HUES6 (cell line): ENCODE results near the gene PDCD1LG2.
"Not testable (repeated sequence)": the region's sequence is repeated elsewhere in the genome, so short reads cannot be mapped to it uniquely, and the experiment has no call there.

Source experiments
- H3K27ac ChIP-seq: 2 replicates; pipeline ENCODE4 v1.7.0; 2013; ENCODE audit warnings: low read depth, mild to moderate bottlenecking, low read length, inconsistent platforms
- H3K27me3 ChIP-seq: 2 replicates; pipeline ENCODE4 v1.6.1; 2013; ENCODE audit warnings: low read length; ENCODE audit not compliant: control insufficient read depth, insufficient read depth
- H3K36me3 ChIP-seq: 2 replicates; pipeline ENCODE4 v1.6.1; 2013; ENCODE audit warnings: low read length; ENCODE audit not compliant: control insufficient read depth, insufficient read depth
- H3K4me1 ChIP-seq: 2 replicates; pipeline ENCODE4 v1.6.1; 2013; ENCODE audit warnings: low read length; ENCODE audit not compliant: control insufficient read depth, insufficient read depth
- H3K4me3 ChIP-seq: 2 replicates; pipeline ENCODE4 v1.5.1; 2013; ENCODE audit warnings: low read depth, low read length
- H3K9ac ChIP-seq: one replicate; pipeline ENCODE4 v1.6.1; 2013; ENCODE audit warnings: mild to moderate bottlenecking, low read length
- H3K9me3 ChIP-seq: 2 replicates; pipeline ENCODE4 v1.6.1; 2013; ENCODE audit warnings: low read depth, low read length; ENCODE audit not compliant: control insufficient read depth, insufficient read depth

Gene PDCD1LG2

DNA sequence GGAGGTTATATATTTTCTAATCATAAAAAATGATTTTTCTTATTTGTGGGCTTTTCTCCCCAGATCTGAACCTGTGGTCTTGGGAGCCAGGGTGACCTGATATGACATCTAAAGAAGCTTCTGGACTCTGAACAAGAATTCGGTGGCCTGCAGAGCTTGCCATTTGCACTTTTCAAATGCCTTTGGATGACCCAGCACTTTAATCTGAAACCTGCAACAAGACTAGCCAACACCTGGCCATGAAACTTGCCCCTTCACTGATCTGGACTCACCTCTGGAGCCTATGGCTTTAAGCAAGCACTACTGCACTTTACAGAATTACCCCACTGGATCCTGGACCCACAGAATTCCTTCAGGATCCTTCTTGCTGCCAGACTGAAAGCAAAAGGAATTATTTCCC is 59.6 kb downstream of the PDCD1LG2 start:
- Histone ChIP-seq H3K36me3 (no peaks in the 10 kb centered on the region), H3K27me3 (no peaks in the 10 kb centered on the region), H3K4me3 (no peak overlapping the region), H3K9me3 (no peaks in the 10 kb centered on the region), H3K9ac (no peak overlapping the region), H3K27ac (no peak overlapping the region), H3K4me1 (no peaks in the 10 kb centered on the region)

DNA sequence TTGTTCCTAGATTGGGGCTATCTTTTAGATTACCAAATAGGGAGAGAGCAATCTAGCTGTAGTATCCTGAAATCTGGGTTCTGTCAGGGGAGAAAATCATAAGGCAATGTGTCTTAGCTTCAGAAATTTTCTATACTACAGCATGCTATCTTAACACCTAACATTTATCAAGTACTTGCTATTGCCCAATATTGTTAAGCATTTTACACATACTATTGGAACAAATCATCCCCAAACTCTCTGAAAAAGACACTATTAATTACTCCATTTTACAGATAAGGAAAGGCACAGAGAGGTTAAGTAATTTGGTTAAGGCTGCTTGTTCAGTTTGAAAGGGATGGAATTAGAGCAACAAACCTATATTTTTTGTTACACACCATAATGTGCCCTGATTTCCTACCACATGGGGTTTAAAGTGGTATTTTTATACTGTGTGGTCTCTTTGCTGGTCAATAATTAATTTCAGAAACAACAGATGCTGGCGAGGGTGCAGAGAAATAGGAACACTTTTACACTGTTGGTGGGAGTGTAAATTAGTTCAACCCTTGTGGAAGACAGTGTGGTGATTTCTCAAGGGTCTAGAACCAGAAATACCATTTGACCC is 61.4 kb downstream of the PDCD1LG2 start:
- H3K9me3 ChIP-seq: no peaks in the 10 kb centered on the region
- H3K9ac ChIP-seq: no peak overlapping the region
- no peak overlapping the region for H3K27ac ChIP-seq
- H3K36me3 ChIP-seq: no peaks in the 10 kb centered on the region
- H3K4me1 ChIP-seq: no peaks in the 10 kb centered on the region
- H3K27me3 ChIP-seq: no peaks in the 10 kb centered on the region
- no peak overlapping the region for H3K4me3 ChIP-seq

DNA sequence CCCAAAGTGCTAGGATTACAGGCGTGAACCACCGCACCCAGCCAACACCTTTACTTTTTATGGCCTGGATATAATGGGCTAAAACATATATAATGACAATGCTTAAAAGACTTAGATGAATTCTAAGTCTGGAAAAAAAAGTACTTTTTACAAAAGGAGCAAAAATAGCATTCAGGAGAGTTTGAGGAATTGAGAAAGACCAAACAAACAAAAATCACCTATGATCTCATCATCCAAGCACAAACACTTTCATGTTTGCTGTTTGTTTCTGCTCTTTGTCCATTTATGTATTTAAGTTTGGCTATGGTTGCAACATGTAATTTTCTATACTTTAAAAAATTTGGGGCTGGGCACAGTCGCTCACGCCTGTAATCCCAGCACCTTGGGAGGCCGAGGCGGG is 63.8 kb downstream of the PDCD1LG2 start:
- Histone ChIP-seq H3K4me1 (no peaks in the 10 kb centered on the region), H3K27me3 (no peaks in the 10 kb centered on the region), H3K9ac (no peak overlapping the region), H3K4me3 (no peak overlapping the region), H3K36me3 (no peaks in the 10 kb centered on the region), H3K9me3 (no peaks in the 10 kb centered on the region), H3K27ac (no peak overlapping the region)

DNA sequence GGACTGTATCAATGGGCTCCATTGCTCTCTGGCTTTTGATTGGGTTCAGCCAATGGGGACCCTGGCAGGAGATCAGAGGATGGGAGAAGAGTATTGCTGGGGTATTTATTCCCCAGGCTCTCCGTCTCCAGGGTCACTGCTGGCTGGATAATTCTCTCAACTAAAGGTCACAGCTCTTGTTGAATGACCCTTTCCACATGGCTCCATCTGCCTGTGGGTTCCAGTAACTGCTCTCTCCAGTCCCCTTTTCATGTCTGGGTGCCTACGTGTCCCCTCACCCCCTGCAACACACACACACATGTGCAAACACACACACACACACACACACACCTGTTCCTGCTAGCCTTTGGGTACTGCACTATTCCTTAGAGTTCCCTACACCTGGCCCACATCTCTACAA is 64.7 kb downstream of the PDCD1LG2 start:
- no peaks in the 10 kb centered on the region for H3K9me3 ChIP-seq
- no peaks in the 10 kb centered on the region for H3K4me1 ChIP-seq
- H3K27ac ChIP-seq: no peak overlapping the region
- H3K4me3 ChIP-seq: no peak overlapping the region
- H3K27me3 ChIP-seq: no peaks in the 10 kb centered on the region
- no peaks in the 10 kb centered on the region for H3K36me3 ChIP-seq
- no peak overlapping the region for H3K9ac ChIP-seq

DNA sequence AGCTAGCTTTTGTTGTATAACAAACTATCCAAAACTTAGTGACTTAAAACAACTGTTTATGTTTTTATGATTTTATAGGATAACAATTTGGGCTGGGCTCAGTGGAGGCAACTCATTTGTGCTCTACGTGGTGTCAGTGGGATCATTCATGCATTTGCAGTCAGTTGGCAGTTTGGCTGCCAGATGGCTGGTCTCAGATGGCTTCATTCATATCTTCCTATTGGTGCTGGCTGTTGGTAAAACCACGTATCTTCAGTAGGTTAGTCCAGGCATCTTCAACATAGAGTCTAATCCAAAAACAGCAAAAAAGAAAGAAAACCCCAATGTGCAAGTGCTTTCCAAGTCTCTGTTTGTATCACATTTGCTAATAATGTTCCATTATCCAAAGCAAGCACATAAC is 66.9 kb downstream of the PDCD1LG2 start:
- Histone ChIP-seq H3K27ac (no peak overlapping the region), H3K4me3 (no peak overlapping the region)

DNA sequence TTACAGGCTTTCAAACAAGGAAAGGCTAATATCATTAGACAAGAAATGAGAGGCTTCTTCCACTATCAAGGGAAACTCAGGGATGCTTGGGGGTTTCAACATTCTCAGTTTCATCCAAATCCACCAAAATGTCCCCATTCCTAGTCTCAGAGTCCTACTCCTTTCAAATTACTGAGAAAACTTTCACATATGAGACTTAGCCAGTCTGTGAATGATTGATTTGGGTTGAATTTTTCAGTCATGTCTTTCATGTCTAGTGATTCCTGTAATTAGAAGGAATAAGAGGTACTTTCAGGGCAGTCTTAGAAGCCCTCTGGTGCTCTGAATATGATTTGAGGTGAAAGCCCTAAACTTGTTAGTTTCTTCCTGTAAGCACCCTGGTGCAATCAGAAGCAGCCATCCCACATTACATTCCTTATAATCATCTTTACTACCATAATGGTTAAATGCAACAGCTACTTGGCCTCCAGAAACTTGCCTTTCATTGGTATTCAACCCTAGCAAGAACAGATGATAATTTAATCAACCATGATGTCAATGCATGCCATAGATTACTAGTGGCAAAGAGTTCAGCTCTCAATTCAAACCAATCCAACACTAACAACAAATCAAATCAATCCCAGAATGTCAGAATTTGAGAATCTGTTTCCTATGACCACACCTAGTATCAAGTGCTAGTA is 67.8 kb downstream of the PDCD1LG2 start:
- Histone ChIP-seq H3K4me3 (no peak overlapping the region), H3K27ac (no peak overlapping the region), H3K27me3 (no peaks in the 10 kb centered on the region), H3K36me3 (no peaks in the 10 kb centered on the region), H3K4me1 (no peaks in the 10 kb centered on the region), H3K9me3 (no peaks in the 10 kb centered on the region), H3K9ac (no peak overlapping the region)

More for the DNA sequence above, 66.9 kb downstream of the PDCD1LG2 start:
- no peaks in the 10 kb centered on the region for H3K9me3 ChIP-seq
- no peaks in the 10 kb centered on the region for H3K27me3 ChIP-seq
- H3K9ac ChIP-seq: no peak overlapping the region
- no peaks in the 10 kb centered on the region for H3K36me3 ChIP-seq
- H3K4me1 ChIP-seq: no peaks in the 10 kb centered on the region

DNA sequence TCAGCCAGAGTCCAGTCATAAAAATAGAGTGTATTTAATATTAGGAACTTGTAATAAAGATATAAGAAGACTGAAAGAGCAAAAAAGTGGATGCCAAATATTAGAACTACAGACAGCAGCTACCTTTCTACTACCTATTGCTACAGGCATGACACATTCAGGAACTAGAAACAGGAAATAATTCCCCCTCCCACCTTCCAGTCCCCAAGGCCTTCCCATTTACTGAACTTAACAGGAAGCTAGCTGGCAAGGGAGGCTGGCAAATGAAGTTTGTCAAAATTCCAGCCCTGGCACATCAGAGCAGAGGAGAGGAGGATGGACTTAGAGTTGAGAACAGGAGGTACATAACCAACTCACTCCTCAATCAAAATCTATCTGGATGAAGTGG is 68.4 kb downstream of the PDCD1LG2 start:
- no peak overlapping the region for H3K4me3 ChIP-seq
- H3K9me3 ChIP-seq: no peaks in the 10 kb centered on the region
- no peaks in the 10 kb centered on the region for H3K36me3 ChIP-seq
- H3K4me1 ChIP-seq: no peaks in the 10 kb centered on the region
- H3K27ac ChIP-seq: no peak overlapping the region
- H3K27me3 ChIP-seq: no peaks in the 10 kb centered on the region
- no peak overlapping the region for H3K9ac ChIP-seq

DNA sequence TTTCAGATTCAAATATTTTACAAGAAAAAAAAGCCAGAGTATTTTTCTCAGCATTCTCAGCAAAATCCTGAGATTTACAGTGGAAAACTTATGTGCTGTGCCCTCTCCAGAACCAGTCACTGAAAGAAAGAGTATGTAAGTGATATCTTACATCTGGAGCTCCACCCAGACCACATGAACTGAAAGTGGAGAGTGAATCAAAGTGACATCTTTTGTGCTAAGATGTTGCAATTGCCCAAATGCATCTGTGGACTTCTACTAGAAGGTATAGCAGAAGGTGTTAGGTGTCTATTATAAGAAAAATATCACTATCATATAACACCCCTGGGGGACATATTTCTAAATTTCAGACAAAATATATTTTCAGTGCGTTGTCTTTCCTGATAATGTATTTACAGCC is 69.5 kb downstream of the PDCD1LG2 start:
- no peaks in the 10 kb centered on the region for H3K27me3 ChIP-seq
- no peak overlapping the region for H3K9ac ChIP-seq
- no peaks in the 10 kb centered on the region for H3K4me1 ChIP-seq
- no peaks in the 10 kb centered on the region for H3K9me3 ChIP-seq
- H3K27ac ChIP-seq: no peak overlapping the region
- no peak overlapping the region for H3K4me3 ChIP-seq
- no peaks in the 10 kb centered on the region for H3K36me3 ChIP-seq

DNA sequence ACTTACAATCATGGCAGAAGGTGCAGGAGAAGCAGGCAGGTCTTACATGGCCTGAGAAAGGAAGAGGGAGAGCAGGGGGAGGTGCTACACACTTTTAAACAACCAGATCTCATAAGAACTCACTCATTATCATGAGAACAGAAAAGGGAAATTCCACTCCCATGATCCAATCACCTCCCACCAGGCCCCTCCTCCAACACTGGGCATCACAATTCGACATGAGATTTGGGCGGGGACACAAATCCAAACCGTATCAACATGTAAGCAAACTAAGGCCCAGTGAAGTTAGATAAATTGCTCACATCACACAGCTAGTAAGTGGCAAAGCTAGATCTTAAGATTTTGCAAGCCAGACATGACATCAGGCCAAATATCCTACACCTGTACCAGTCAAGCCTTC is 70.3 kb downstream of the PDCD1LG2 start:
- Histone ChIP-seq H3K9me3 (no peaks in the 10 kb centered on the region), H3K4me3 (no peak overlapping the region), H3K9ac (no peak overlapping the region), H3K27ac (no peak overlapping the region), H3K27me3 (no peaks in the 10 kb centered on the region), H3K36me3 (no peaks in the 10 kb centered on the region), H3K4me1 (no peaks in the 10 kb centered on the region)

DNA sequence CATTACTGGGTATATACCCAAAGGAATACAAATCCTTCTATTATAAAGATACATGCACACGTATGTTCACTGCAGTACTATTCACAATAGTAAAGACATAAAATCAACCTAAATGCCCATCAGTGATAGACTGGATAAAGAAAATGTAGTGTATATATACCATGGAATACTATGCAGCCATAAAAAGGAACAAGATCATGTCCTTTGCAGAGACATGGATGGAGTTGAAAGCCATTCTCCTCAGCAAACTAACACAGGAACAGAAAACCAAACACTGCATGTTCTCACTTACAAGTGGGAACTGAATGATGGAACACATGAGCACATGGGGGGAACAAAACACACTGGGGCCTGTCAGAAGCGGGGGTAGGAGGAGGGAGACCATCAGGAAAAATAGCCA is 71.4 kb downstream of the PDCD1LG2 start:
- H3K4me3 ChIP-seq, H3K9ac ChIP-seq, H3K27me3 ChIP-seq, H3K36me3 ChIP-seq, H3K9me3 ChIP-seq, H3K4me1 ChIP-seq, H3K27ac ChIP-seq: not testable (repeated sequence)

DNA sequence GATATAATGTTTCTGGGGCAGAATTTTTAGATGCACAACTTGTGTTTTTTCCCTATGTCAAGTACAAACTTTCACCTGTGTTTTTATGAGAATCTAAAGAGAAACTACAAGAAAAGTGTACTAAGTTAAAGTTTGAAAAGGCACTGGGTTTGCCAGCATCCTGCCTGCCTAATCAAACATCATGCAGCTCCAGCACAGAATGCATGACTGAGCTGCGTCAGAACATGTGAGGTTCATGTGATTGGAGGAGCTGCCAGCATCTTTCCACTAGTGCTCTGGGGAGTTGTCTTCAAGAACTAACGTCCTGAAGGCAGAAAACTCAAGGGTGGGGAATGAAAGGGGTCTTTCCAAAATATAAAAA is 72.5 kb downstream of the PDCD1LG2 start:
- no peak overlapping the region for H3K9ac ChIP-seq

More for the DNA sequence above, 72.5 kb downstream of the PDCD1LG2 start:
- Histone ChIP-seq H3K4me3 (no peak overlapping the region), H3K27ac (no peak overlapping the region), H3K4me1 (no peaks in the 10 kb centered on the region), H3K27me3 (no peaks in the 10 kb centered on the region), H3K36me3 (no peaks in the 10 kb centered on the region), H3K9me3 (no peaks in the 10 kb centered on the region)
